ENCODE measurements around the gene ZCWPW1. TPM values are rescaled to one million over a fixed set of nuclear protein-coding genes. Genes with fewer than 3 reads are reported as not detected.

ZCWPW1 gene
- total and polyA plus RNA-seq, 3 donors from 2014 or later, result 83.5 to 145 (median 96.5) TPM

DNA sequence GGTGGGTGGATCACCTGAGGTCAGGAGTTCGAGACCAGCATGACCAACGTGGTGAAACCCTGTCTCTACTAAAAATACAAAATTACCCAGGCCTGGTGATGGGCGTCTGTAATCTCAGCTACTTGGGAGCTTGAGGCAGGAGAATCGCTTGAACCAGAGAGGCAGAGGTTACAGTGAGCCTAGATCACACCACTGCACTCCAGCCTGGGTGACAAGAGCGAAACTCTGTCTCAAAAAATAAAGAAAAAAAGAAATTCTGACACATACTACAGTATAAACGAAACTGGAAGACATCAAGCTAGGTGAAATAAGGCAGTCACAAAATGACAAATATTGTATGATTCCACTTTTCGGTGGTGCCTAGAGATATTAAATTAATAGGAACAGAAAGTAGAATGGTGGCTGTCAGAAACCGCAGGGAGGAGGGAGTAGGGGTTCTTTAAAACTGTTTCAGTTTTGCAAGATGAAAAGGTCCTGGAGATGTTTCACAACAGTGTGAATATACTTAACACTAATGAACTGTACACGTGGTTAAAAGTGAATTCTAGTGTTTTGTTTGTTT, 32.0 kb downstream of the ZCWPW1 start:
- H3K4me3 ChIP-seq, result no peak overlapping the region
- H3K4me1 ChIP-seq, result peaks cover 34% of the 10 kb centered on the region
- no peaks in the 10 kb centered on the region for H3K27me3 ChIP-seq
- WGBS, 2 donors, result 65 to 73% methylated on average over 9 of the region's 9 CpGs
- H3K9me3 ChIP-seq, result no peaks in the 10 kb centered on the region
- TF ChIP-seq, protein P1, sequence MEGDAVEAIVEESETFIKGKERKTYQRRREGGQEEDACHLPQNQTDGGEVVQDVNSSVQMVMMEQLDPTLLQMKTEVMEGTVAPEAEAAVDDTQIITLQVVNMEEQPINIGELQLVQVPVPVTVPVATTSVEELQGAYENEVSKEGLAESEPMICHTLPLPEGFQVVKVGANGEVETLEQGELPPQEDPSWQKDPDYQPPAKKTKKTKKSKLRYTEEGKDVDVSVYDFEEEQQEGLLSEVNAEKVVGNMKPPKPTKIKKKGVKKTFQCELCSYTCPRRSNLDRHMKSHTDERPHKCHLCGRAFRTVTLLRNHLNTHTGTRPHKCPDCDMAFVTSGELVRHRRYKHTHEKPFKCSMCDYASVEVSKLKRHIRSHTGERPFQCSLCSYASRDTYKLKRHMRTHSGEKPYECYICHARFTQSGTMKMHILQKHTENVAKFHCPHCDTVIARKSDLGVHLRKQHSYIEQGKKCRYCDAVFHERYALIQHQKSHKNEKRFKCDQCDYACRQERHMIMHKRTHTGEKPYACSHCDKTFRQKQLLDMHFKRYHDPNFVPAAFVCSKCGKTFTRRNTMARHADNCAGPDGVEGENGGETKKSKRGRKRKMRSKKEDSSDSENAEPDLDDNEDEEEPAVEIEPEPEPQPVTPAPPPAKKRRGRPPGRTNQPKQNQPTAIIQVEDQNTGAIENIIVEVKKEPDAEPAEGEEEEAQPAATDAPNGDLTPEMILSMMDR (IDR thresholded peaks at IDR 0.05), result no peak
- TF ChIP-seq POLR2A (IDR thresholded peaks at IDR 0.05), result no peak
- no peak for DNase-seq
- intact Hi-C loops (cut with DNase I; ENCODE audit: low total_unique reads), result no loop called here
- H3K27ac ChIP-seq, result no peak overlapping the region
- no peaks in the 10 kb centered on the region for H3K36me3 ChIP-seq (ENCODE audit: low read depth, missing control alignments)

DNA sequence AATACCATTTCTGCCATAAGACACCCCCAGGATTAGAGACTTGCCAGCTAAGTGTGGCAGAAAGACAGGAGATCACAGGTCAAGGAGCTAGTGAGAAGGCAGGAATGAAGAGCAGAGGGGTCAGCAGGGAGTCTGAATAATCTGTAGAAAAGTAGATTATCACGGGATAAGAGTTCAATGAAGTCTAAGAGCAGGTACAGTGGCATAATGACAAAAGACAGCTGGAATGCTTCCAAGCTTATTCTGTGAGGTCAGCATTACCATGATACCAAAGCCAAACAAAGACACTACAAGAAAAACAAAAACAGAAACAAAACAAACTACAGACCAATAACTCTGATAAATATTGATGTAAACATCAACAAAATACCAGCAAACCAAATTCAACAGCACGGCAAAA, 34.4 kb downstream of the ZCWPW1 start:
- no peak for DNase-seq
- no peak overlapping the region for H3K27ac ChIP-seq
- 89 to 93% methylated on average over 2 of the region's 2 CpGs for WGBS, 2 donors
- TF ChIP-seq, protein P1 (IDR thresholded peaks at IDR 0.05), result no peak
- no peak for TF ChIP-seq POLR2A (IDR thresholded peaks at IDR 0.05)
- intact Hi-C loops (cut with DNase I; ENCODE audit: low total_unique reads), result no loop called here
- no peaks in the 10 kb centered on the region for H3K27me3 ChIP-seq
- H3K4me1 ChIP-seq, result peaks cover 28% of the 10 kb centered on the region
- no peaks in the 10 kb centered on the region for H3K9me3 ChIP-seq
- H3K36me3 ChIP-seq (ENCODE audit: low read depth, missing control alignments), result no peaks in the 10 kb centered on the region
- H3K4me3 ChIP-seq, result no peak overlapping the region

DNA sequence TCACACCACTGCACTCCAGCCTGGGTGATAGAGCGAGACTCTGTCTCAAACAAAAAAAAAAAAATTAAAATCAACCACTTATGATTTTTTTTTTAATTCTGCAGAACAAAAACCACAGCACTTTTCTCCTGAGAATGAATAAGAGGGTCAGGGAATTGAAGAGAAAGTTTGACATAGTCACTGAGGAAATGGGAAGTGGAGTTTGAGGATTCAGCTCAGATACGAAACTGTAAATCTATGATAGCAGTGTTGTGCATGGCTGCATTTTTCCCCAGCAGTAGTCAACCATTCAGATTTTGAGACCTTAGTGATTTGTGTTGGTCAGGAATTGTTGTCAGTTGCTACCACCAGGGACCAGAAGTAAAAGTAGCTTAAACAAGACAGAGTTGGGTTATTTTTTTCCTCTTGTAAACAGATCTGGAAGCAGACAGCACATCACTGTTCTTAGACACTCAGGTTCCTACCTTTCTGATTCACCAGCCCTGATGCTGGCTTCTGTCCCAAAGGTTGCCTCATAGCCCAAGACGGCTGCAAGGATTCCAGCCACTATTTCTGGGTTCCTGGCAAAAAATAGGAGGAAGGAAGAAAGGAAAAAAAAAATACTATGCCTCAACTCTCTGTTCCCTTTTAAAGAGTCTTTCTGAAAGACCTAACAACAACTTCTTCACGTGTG, 35.1 kb downstream of the ZCWPW1 start:
- H3K36me3 ChIP-seq (ENCODE audit: low read depth, missing control alignments), result no peaks in the 10 kb centered on the region
- TF ChIP-seq, protein P1 (IDR thresholded peaks at IDR 0.05), result no peak
- TF ChIP-seq POLR2A (IDR thresholded peaks at IDR 0.05), result no peak
- no peak overlapping the region for H3K27ac ChIP-seq
- H3K9me3 ChIP-seq, result no peaks in the 10 kb centered on the region
- no peaks in the 10 kb centered on the region for H3K27me3 ChIP-seq
- H3K4me3 ChIP-seq, result no peak overlapping the region
- intact Hi-C loops (cut with DNase I; ENCODE audit: low total_unique reads), result no loop called here
- DNase-seq, result no peak
- WGBS, 2 donors, result 83 to 92% methylated on average over 4 of the region's 4 CpGs
- H3K4me1 ChIP-seq, result peaks cover 20% of the 10 kb centered on the region

DNA sequence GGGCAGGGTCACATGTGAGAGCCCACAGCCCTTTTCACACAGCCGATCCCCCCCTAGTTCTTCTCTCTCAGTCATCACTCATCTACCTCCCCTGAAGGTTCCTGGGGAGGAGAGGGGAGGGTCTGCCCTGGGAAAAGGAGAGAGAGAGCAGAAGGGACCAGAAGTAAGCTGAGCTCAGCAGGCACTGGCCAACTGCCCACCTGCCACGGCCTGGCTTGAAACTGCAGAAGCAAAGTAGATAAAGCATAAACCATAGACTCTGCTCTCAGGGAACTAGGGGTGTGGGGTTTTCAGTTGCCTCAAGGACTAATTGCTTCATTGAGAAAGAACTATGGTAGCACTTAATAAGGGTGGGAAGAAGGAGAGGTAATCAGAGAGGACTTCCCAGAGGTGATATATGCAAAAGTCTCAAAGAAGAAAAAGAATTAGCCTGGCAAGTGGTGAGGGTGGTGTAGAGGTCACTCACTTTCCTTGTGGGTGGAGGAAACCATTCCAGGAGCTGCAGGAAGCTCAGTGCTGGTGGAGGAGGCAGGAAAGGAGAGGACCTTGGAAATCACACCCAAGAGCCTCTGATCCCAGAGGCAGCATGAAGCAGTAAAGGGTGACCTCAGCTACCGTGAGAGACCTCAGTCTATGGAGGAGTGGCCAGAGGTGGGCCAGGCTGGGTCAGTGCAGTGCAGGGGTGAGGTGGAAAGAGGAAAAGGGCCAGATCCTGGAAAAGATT, 38.1 kb downstream of the ZCWPW1 start:
- TF ChIP-seq, protein P1 (IDR thresholded peaks at IDR 0.05), result no peak
- no peak for TF ChIP-seq POLR2A (IDR thresholded peaks at IDR 0.05)
- DNase-seq, result no peak
- no peaks in the 10 kb centered on the region for H3K9me3 ChIP-seq
- peaks cover 17% of the 10 kb centered on the region for H3K4me1 ChIP-seq
- no peak overlapping the region for H3K27ac ChIP-seq
- 59 to 78% methylated on average over 3 of the region's 3 CpGs for WGBS, 2 donors
- intact Hi-C loops (cut with DNase I; ENCODE audit: low total_unique reads), result no loop called here
- no peak overlapping the region for H3K4me3 ChIP-seq
- no peaks in the 10 kb centered on the region for H3K27me3 ChIP-seq
- no peaks in the 10 kb centered on the region for H3K36me3 ChIP-seq (ENCODE audit: low read depth, missing control alignments)

Data from testis (tissue), 3 donors.